Measurements from ENCODE around the gene NRXN2. TPM values are rescaled to one million over a fixed set of nuclear protein-coding genes. Genes with fewer than 3 reads are reported as not detected.

The NRXN2 gene
- total RNA-seq, result not detected in 2 replicates

GRCh38 chr11:64723117-64723906 is at the start of gene NRXN2:
NRXN2 (minus strand) TSS chr11:64723197; CDS start chr11:64713699, 9,498 bp downstream.

DNA sequence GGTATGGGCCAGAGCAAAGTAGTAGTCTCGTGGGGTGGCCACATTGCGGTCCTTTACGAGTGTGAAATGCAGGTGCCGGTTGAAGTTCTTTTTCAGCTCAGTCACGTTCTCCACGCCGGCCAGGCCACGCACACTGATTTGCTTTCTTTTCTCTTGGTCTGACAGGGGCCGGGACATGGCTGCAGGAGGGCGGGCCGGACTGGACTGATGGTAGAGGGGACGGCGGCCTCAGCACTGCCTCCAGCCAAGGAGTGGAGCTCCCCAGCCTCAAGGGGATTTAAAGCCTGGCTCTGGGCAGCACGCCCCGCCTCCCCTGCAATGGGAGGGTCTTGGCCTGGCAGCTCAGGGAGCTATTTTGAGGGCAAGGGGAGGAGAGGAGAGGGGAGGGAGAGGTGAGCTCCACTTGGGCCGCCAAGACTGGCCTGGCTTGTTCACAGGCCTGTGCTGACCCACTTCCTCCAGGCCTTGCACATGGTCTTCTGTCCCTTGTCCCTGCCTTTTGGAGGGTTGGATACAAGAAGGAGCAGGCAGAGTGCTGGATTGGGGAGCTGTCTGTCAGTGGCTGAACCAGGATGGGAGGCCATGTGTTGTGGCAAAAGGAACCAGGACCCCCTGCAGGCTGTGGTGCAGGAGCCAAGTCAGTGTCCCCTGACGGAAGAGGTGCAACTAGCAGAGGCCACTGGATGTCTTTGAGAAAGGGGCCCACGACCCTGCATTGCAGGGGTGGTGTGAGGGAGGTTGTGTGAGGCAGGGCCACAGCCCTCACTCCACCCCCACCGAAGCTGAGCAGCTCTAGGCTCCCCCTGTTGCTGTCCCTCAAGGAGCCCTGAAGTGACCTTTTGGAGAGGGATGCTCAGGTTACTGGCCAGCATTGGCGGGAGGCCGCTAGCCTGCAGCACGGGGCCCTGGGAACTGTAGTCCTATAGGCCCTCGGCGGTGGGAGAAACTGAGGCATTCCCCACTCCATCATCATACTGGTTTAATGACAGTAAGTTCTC is 37.0 kb upstream of the NRXN2 start, which contains the start of gene PYGM:
TSS of gene PYGM (minus strand) at position 253 of the 998 bp plus-strand sequence. CDS start at position 177, 76 bp downstream.

DNA sequence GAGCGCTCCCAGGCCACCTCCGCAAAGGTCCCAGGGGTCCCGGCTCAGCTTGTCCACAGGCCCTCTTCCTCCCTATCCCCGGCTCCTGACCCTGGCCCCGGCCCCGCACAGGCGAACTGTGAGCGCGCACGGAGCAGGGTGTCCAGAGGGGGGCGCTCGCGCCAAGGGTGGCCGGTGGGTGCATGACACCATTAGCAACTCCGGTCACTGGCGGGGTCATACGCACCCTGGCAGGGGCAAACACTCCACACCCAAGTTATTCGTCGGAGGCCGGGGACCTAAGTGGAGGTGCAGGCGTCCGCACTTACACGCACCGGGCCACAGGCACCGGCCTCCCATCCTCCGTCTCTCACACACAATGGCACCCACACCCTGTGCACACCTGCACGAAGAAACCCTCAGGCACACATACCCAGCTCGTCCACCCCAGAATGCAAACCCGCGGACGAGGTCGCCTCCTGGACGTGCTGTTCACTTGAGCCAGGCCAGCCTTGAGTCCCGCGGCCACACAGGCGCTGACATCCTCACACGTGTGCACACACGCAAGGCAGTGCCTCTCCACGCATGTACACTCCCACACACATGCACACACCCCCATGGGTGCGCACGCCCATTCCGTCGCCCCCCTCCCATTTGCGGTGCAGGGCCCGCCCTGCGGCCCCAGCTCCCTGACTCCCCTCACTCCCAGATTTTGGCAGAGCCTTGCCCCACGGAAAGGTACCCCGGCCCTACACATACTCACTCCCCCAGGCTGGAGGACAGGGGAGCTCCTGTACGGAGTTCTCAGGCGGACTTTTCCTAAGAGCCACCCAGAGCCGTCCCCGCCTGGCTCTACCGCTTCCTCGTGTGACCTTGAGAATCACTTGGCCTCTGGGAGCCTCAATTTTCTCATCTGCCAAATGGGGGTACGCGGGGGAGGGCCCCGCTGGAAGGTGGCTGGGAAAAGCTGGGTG is 20.9 kb upstream of the NRXN2 start, which contains the start of gene RASGRP2:
TSS of gene RASGRP2 (minus strand) at position 552 of the 953 bp plus-strand sequence. CDS start 1,276 bp downstream, outside the sequence.

GRCh38 chr11:64590763-64591221 is 132.2 kb downstream of the NRXN2 start, which contains the start of gene SLC22A12:
SLC22A12 (plus strand) TSS chr11:64591220; CDS start chr11:64591557, 337 bp downstream.

Other genes with a start within 250 kb of the NRXN2 start
- gene SLC22A11, start 167.3 kb downstream of the NRXN2 start, total RNA-seq, result not detected in 2 replicates
- not detected in 2 replicates for gene SLC22A12, start 132.0 kb downstream of the NRXN2 start, total RNA-seq
- 0.58 and 5.0 TPM in 2 replicates for gene RASGRP2, start 20.9 kb upstream of the NRXN2 start, total RNA-seq
- gene PYGM, start 36.8 kb upstream of the NRXN2 start, total RNA-seq, result 0.18 and 1.2 TPM in 2 replicates
- 93.1 and 124 TPM in 2 replicates for gene SF1, start 55.3 kb upstream of the NRXN2 start, total RNA-seq
- gene MAP4K2, start 80.0 kb upstream of the NRXN2 start, total RNA-seq, result 20.7 and 40.1 TPM in 2 replicates
- gene MEN1, start 87.4 kb upstream of the NRXN2 start, total RNA-seq, result 21.6 and 23.4 TPM in 2 replicates
- gene CDC42BPG, start 121.5 kb upstream of the NRXN2 start, total RNA-seq, result 0.18 and 0.29 TPM in 2 replicates
- 99.8 and 161 TPM in 2 replicates for gene EHD1, start 155.4 kb upstream of the NRXN2 start, total RNA-seq
- 22.7 and 27.4 TPM in 2 replicates for gene ATG2A, start 194.0 kb upstream of the NRXN2 start, total RNA-seq
- gene PPP2R5B, start 201.5 kb upstream of the NRXN2 start, total RNA-seq, result 14.9 and 20.8 TPM in 2 replicates
- gene GPHA2, start 212.7 kb upstream of the NRXN2 start, total RNA-seq, result not detected in 2 replicates
- not detected in 2 replicates for gene MAJIN, start 248.9 kb upstream of the NRXN2 start, total RNA-seq